Adipocyte (in vitro differentiated cells): ENCODE measurements around the gene RAD50.
"Not testable (repeated sequence)": the region's sequence is repeated elsewhere in the genome, so short reads cannot be mapped to it uniquely, and the experiment has no call there.

ENCODE experiments used
- DNase-seq: peaks from one replicate; pipeline ENCODE4 v3.0.0-alpha.2; 2015; ENCODE audit warnings: low read depth
- H3K27me3 ChIP-seq: replicated peaks from 2 replicates; pipeline ENCODE4 v1.7.0; 2013; ENCODE audit warnings: mild to moderate bottlenecking, low read length, moderate library complexity; ENCODE audit not compliant: control insufficient read depth, insufficient read depth
- H3K36me3 ChIP-seq: 2 replicates; pipeline ENCODE4 v1.7.0; 2013; ENCODE audit warnings: low read length, mild to moderate bottlenecking, moderate library complexity; ENCODE audit not compliant: control insufficient read depth, insufficient read depth, severe bottlenecking
- H3K4me1 ChIP-seq: 2 replicates; pipeline ENCODE4 v1.7.0; 2013; ENCODE audit warnings: mild to moderate bottlenecking, low read length, moderate library complexity; ENCODE audit not compliant: control insufficient read depth, insufficient read depth
- H3K4me3 ChIP-seq: 2 replicates; pipeline ENCODE4 v1.7.0; 2013; ENCODE audit warnings: mild to moderate bottlenecking, low read length, moderate library complexity
- H3K9ac ChIP-seq: 2 replicates; pipeline ENCODE4 v1.7.0; 2013; ENCODE audit warnings: mild to moderate bottlenecking, low read length, moderate library complexity
- H3K9me3 ChIP-seq: 2 replicates; pipeline ENCODE4 v1.7.0; 2013; ENCODE audit warnings: mild to moderate bottlenecking, low read length, moderate library complexity; ENCODE audit not compliant: control insufficient read depth

RAD50 gene

DNA sequence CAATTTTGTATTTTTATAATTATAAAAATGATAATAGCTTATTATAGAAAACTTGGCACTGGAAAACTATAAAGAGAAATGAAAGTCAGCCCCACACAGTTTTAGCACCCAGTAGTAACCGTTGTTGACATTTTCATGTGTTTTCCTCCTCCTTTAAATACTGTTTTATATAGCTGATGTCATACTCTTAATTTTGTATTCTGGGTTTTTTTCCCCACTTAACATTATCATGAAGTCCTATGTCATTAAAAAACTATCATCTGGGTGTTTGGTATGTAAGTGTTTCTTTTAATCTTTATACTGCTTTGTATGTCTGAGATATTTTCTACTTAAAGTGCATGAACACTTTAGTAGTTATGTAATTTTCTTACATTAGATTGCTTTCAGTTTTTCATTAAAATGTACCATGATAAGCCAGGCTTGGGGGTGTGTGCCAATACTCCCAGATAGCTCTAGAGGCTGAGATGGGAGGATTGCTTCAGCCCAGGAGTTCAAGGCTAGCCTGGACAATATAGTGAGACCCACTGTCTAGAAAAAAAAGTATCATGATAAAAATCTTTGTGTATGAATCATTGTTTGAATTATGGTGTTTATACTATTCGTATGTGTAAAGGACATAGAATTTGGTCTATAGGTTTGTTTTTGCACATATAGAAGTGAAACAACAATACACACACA is 2.7 kb downstream of the RAD50 start:
- H3K9me3 ChIP-seq: no peaks in the 10 kb centered on the region
- no peak overlapping the region for H3K4me3 ChIP-seq
- peaks cover 46% of the 10 kb centered on the region for H3K36me3 ChIP-seq
- no peaks in the 10 kb centered on the region for H3K27me3 ChIP-seq
- no peak for DNase-seq
- H3K4me1 ChIP-seq: peaks cover 18% of the 10 kb centered on the region
- no peak overlapping the region for H3K9ac ChIP-seq

DNA sequence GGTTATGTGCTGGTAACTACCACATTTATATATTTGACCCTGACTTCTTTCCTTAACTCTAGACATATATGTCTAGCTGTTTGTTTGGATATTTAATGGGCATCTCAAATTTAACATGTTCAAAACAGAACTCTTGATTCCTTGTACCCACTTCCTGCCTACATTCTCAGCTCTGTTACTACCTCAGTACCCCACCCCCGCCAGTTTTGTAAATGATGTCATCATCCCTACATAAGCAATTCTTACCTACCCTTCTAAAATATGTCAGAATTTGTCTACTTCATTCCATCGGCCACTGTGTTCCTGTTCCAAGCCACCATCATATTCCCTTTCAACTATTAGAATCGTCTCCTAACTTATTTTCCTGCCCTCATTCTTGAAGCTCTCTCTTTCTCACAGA is 4.8 kb downstream of the RAD50 start:
- no peaks in the 10 kb centered on the region for H3K27me3 ChIP-seq
- H3K4me3 ChIP-seq: no peak overlapping the region
- H3K9me3 ChIP-seq: no peaks in the 10 kb centered on the region
- H3K9ac ChIP-seq: no peak overlapping the region
- DNase-seq: no peak
- H3K36me3 ChIP-seq: peaks cover 66% of the 10 kb centered on the region
- peaks cover 13% of the 10 kb centered on the region for H3K4me1 ChIP-seq

DNA sequence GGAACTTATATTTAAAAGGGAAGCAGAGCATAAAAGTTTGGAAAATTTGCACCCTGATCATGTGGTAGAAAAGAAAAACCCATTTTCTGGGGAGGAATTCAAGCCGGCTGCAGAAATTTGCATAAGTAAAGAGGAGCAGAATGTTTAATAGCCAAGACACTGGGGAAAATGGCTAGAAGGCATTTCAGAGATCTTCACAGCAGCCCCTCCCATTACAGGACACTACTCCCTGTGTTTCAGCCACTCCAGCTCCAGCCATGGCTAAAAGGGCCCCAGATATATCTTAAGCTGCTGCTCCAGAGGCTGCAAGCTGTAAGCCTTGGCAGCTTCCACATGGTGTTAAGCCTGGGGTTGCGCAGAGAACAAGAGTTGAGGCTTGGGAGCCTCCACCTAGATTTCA is 7.8 kb downstream of the RAD50 start:
- H3K27me3 ChIP-seq, H3K4me1 ChIP-seq, H3K9me3 ChIP-seq, H3K9ac ChIP-seq, H3K4me3 ChIP-seq, DNase-seq: not testable (repeated sequence)
- peaks cover 86% of the 10 kb centered on the region for H3K36me3 ChIP-seq

DNA sequence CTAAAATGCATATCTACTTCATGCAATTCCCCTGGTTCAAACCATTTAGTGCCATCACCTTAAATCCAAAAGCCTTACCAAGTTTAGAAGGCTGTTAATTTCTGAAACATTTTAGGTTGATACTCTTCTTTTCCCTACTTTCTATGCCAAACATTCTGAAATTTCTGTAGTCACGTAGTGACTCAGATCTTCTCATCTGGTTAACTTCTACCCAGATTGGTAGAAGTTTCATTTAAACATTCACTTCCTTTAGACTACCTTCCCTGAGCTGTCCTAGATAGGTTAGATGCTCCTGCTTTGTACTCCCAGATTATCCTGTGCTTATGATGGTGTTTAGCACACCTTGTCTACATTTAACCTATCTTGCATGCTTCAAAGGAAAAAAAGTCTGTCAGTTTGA is 9.9 kb downstream of the RAD50 start:
- no peaks in the 10 kb centered on the region for H3K4me1 ChIP-seq
- H3K36me3 ChIP-seq: peaks cover 74% of the 10 kb centered on the region

DNA sequence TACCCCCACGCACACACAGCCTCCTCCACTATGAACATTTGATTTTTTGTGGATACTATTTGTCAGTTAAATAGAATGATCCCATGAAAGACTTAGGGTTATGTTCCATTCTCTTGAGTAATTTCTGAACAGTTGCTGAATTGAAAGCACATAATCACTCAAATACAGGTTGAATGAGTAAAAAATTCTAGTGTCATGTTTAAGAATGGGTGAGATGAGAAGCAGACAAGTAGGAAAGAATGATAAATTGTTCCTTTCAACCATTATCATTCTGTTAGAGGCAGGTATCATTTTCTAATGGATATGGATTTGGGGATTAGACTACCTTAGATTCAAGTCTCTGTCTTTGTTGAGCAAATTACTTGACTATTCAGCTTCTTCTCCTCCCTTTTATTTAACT is 19.3 kb downstream of the RAD50 start:
- H3K9me3 ChIP-seq: no peaks in the 10 kb centered on the region
- no peak overlapping the region for H3K9ac ChIP-seq
- H3K27me3 ChIP-seq: no peaks in the 10 kb centered on the region
- DNase-seq: no peak
- H3K36me3 ChIP-seq: peaks cover 52% of the 10 kb centered on the region
- no peaks in the 10 kb centered on the region for H3K4me1 ChIP-seq
- H3K4me3 ChIP-seq: no peak overlapping the region

More for the DNA sequence above, 9.9 kb downstream of the RAD50 start:
- Histone ChIP-seq H3K4me3 (no peak overlapping the region), H3K9ac (no peak overlapping the region), H3K9me3 (no peaks in the 10 kb centered on the region), H3K27me3 (no peaks in the 10 kb centered on the region)
- DNase-seq: no peak

DNA sequence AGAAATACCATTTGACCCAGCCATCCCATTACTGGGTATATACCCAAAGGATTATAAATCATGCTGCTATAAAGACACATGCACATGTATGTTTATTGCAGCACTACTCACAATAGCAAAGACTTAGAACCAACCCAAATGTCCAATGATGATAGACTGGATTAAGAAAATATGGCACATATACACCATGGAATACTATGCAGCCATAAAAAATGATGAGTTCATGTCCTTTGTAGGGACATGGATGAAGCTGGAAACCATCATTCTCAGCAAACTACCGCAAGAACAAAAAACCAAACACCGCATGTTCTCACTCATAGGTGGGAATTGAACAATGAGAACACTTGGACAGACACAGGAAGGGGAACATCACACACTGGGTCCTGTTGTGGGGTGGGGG is 27.8 kb downstream of the RAD50 start:
- not testable (repeated sequence) for DNase-seq, H3K4me3 ChIP-seq, H3K9ac ChIP-seq, H3K9me3 ChIP-seq, H3K27me3 ChIP-seq, H3K4me1 ChIP-seq
- peaks cover 54% of the 10 kb centered on the region for H3K36me3 ChIP-seq

DNA sequence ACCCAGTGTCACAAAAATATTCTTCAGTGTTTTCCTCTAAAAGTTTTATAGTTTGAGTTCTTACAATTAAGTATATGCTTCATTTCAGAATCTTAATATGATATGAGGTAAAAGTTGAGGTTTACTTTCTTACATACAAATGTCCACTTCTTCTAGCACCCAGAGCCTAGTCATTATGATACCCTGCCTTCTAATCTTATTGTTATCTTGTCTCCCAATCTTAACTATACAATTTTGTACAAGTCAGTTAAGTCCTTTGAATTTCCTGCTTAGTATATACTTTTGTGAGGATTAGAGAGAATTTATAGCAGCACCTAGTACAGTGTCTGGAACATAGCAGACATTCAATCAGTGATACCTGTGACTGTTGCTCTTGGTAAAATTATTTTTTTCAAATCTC is 29.3 kb downstream of the RAD50 start:
- H3K27me3 ChIP-seq: no peaks in the 10 kb centered on the region

DNA sequence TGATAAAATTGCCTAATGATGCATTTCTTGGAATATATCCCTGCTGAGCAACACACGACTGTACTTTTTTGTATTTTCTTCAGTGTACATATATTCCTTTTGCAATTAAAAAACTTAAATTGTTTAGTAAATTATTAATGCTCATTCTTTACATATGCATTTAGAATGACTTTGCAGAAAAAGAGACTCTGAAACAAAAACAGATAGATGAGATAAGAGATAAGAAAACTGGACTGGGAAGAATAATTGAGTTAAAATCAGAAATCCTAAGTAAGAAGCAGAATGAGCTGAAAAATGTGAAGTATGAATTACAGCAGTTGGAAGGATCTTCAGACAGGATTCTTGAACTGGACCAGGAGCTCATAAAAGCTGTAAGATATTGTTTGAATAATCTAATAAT is 32.7 kb downstream of the RAD50 start:
- no peak overlapping the region for H3K4me3 ChIP-seq
- peak; percentile 27 for DNase-seq
- peaks cover 70% of the 10 kb centered on the region for H3K36me3 ChIP-seq
- H3K9ac ChIP-seq: no peak overlapping the region
- H3K4me1 ChIP-seq: no peaks in the 10 kb centered on the region
- no peaks in the 10 kb centered on the region for H3K27me3 ChIP-seq
- H3K9me3 ChIP-seq: no peaks in the 10 kb centered on the region

More for the DNA sequence above, 29.3 kb downstream of the RAD50 start:
- Histone ChIP-seq H3K36me3 (peaks cover 56% of the 10 kb centered on the region), H3K9ac (no peak overlapping the region), H3K4me1 (no peaks in the 10 kb centered on the region), H3K9me3 (no peaks in the 10 kb centered on the region), H3K4me3 (no peak overlapping the region)
- DNase-seq: no peak

DNA sequence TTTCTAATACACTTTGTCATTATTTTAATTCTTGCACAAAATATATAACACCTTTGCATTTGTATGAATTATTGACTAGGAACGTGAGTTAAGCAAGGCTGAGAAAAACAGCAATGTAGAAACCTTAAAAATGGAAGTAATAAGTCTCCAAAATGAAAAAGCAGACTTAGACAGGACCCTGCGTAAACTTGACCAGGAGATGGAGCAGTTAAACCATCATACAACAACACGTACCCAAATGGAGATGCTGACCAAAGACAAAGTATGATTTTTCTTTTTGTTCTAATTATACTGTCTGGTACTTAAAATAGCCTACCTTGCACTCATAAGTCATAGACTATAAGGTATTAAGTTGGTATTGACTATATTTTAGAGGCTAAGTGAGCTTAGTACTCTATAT is 34.4 kb downstream of the RAD50 start:
- peak; percentile 18 for DNase-seq
- no peaks in the 10 kb centered on the region for H3K4me1 ChIP-seq
- H3K9ac ChIP-seq: no peak overlapping the region
- peaks cover 78% of the 10 kb centered on the region for H3K36me3 ChIP-seq
- H3K27me3 ChIP-seq: no peaks in the 10 kb centered on the region
- H3K4me3 ChIP-seq: no peak overlapping the region
- no peaks in the 10 kb centered on the region for H3K9me3 ChIP-seq

DNA sequence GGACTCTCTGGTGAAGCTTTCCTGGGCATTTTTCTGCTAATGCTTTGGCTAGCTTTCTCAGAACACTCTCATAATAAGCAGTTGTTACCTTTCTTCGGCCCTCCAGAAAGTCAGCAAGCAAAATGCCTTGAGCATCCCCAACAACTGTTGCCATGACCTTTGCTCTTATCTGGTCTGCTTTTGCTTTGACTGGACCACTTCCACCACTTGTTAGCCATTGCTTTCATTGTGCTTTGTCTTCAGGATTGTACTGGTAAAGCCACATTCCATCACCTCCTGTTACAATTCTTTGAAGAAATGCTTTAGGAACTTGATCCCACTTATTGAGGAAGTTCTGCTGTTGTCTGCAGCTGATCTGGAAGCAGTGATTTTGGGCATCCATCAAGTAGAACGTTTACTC is 35.7 kb downstream of the RAD50 start:
- peak; percentile 3 for DNase-seq
- H3K4me1 ChIP-seq: no peaks in the 10 kb centered on the region

DNA sequence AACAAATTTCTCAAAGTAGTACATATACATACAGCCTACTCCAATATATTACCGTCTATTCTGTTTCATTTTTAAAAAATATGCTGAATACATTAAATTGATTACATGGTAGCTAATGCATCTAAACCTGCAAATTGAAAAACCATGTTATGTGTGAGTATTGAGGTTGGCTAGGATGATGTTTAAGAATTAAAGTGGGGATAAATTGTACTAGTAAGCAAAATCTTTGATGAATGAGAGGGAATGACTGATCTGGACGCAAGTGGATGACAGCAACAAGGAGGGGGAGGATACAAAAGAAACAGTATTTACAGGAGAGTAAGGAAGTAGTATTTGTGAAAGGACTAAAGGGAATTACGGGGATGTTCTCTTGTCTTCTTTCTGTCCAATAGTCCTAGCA is 37.4 kb downstream of the RAD50 start:
- no peak overlapping the region for H3K4me3 ChIP-seq
- no peak overlapping the region for H3K9ac ChIP-seq
- peaks cover 86% of the 10 kb centered on the region for H3K36me3 ChIP-seq
- DNase-seq: no peak
- no peaks in the 10 kb centered on the region for H3K4me1 ChIP-seq
- no peaks in the 10 kb centered on the region for H3K27me3 ChIP-seq
- no peaks in the 10 kb centered on the region for H3K9me3 ChIP-seq

More for the DNA sequence above, 35.7 kb downstream of the RAD50 start:
- H3K36me3 ChIP-seq: peaks cover 88% of the 10 kb centered on the region
- no peaks in the 10 kb centered on the region for H3K27me3 ChIP-seq
- no peak overlapping the region for H3K9ac ChIP-seq
- H3K9me3 ChIP-seq: no peaks in the 10 kb centered on the region
- no peak overlapping the region for H3K4me3 ChIP-seq

DNA sequence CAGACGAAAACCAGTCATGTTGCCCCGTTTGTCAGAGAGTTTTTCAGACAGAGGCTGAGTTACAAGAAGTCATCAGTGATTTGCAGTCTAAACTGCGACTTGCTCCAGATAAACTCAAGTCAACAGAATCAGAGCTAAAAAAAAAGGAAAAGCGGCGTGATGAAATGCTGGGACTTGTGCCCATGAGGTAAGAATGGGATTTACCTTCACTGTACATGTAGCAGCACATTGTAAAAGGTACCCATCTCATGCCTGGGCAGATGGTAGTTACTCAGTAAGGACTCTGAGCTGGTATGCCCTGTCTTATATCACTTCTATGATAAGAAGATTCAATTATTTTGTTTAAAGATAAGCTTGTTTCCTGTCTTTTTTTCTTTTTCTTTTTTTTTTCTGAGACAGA is 38.8 kb downstream of the RAD50 start:
- H3K36me3 ChIP-seq: peaks cover 85% of the 10 kb centered on the region
- no peak overlapping the region for H3K4me3 ChIP-seq
- H3K9ac ChIP-seq: no peak overlapping the region
- no peak for DNase-seq
- H3K9me3 ChIP-seq: no peaks in the 10 kb centered on the region
- no peaks in the 10 kb centered on the region for H3K4me1 ChIP-seq
- no peaks in the 10 kb centered on the region for H3K27me3 ChIP-seq
